ENCODE results near the gene LCLAT1.
"Not testable (repeated sequence)": the region's sequence is repeated elsewhere in the genome, so short reads cannot be mapped to it uniquely, and the experiment has no call there.

Gene LCLAT1

DNA sequence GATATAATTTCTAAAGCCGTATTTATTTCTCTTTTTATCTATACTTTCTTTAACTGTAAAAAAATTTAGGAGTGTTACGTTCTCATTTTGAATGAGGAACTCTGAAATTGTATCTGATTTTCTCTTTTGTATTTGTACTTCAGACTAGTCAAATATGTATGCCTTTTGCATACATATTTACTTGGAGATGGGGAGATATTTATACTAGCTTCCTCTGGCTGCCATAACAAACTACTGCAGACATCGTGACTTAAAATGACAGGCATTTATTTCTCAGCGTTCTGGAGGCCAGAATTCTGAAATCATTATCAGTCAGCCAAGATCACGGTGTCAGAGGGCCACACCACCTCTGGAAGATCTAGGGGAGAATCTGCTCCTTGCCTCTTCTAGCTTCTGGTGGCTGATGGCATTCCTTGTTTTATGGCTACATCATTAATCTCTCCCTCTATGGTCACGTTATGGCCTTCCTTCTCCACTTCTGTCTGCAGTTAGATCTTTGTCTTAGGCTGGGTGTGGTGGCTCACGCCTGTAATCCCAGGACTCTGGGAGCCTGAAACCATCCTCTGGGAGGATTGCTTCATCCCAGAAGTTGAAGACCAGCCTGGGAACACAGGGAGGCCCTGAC lies 8.2 kb downstream of the LCLAT1 start:
- no peak for DNase-seq (ENCODE audit: low spot score)

DNA sequence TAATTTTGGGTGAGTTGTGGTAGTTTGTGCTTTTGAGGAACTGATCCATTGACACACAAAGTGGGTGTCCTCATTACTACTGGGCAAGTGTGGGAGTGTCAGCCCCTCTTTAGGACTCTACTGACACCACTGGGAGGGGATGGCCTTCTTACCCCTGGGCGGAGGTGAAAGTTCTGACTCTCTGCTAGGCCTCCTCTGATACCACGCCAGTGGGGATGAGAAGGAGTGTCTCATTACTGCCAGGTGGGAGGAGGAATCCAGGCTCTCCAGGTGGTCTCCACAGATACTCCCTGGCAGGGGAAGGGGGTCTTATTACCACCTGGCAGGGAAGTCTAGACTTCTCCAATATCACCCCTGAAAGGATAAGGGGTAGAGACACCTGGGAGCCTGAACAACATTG lies 9.1 kb downstream of the LCLAT1 start:
- DNase-seq (ENCODE audit: low spot score), result no peak

DNA sequence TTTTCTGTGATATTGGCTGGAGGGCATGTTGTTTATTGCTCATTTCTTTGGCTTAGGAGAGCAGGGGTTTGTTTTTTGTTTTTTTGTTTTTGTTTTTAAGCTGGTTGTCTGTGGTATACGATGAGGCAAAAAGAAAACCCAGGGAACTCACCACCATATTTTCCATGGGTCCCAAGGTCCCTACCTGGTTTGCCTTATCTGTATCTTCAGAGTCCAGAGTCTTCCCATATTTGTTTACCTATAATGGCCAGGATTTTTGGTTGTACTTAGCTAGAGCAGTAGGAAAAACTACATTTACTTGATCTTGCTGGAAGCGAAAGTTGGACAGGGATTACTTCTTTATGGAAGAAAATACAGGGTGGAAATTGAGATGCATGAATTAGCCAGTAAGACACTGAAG lies 9.5 kb downstream of the LCLAT1 start:
- DNase-seq (ENCODE audit: low spot score), result no peak

DNA sequence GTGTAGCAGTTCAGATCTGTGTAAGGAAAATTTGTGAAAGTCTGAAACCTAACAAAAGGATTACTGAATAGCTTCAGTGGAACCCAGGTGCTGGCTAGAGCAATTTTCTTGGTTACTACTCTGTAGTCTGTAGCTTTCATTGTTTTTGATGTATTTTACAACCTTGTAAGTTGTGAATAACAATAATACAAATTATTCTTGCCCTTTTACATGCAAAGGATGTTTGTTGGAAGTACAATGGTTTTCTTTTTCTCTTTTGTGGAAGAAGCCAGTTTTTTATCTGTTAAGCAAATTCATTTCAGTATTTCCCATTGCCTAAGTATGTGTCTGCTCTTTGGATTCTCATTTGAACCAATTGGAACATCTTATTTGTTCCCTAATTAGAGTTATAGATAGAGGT lies 10.2 kb downstream of the LCLAT1 start:
- DNase-seq (ENCODE audit: low spot score), result no peak

DNA sequence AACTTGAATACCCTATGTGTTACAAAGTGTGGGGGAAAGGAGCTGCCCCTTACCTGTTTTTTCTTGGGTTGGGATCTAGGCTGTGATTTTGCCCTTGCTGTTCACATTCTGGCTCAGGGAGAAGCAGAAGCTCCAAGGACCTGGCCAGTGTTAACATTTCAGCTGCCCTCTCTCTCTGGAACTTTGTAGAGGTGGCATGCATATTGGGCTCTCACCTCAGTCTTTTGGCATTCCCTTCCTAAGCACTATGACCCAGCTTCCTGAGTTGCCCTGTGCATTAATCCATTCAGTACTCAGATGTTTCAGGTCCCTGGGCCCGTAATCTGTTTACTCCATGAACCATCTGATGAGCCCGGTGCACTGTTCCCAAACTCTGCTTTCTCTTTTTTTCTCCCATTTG lies 12.1 kb downstream of the LCLAT1 start:
- no peak for DNase-seq (ENCODE audit: low spot score)

DNA sequence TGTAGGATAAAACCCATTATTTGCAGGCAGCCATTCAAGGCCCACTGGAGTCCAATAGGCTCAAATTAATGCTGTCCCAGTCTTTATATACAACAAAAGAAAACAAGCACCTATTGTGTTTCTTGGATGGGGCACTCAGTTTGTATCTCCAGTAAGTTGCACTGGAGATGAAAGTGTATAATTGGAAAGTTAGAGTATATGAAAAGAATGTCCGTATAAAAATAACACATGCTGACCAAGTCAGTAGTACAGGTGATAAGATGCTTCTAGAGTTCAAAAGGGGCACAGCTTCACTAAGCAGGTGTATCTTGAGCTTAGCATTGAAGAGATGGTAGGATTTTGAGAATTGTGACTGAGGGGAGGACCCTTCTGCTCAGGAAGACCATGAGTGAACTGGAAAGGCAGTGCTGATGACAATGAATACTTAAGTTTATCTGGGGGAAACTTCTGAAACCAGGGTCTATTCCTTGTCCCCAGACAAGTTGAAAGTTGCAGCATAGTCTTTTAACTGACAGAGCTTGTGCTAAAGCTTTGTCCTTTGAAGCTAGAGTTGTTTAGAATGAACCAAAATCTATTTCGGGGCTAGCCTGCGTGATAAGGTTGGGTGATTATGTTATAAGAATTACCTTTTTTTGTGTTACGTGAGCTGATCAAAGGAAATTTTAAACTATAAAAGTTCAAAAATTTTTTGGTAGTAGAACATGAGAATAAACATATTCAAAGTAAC lies 15.2 kb downstream of the LCLAT1 start:
- DNase-seq (ENCODE audit: low spot score), result no peak

DNA sequence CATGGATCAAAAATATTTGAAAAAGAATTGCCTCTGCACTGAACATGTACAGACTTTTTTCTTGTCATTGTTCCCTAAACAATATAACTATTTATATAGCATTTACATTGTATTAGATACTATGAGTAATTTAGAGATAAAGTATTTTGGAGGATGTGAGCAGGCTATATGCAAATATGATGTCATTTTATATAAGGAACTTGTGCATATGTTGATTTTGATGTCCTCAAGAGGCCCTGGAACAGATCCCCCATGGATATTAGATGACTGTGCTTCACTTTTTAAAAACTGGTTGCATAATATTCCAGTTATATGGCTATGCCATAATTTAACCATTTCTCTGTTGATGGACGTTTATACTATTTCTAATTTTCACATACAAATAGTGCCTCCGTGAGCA lies 16.5 kb downstream of the LCLAT1 start:
- no peak for DNase-seq (ENCODE audit: low spot score)

DNA sequence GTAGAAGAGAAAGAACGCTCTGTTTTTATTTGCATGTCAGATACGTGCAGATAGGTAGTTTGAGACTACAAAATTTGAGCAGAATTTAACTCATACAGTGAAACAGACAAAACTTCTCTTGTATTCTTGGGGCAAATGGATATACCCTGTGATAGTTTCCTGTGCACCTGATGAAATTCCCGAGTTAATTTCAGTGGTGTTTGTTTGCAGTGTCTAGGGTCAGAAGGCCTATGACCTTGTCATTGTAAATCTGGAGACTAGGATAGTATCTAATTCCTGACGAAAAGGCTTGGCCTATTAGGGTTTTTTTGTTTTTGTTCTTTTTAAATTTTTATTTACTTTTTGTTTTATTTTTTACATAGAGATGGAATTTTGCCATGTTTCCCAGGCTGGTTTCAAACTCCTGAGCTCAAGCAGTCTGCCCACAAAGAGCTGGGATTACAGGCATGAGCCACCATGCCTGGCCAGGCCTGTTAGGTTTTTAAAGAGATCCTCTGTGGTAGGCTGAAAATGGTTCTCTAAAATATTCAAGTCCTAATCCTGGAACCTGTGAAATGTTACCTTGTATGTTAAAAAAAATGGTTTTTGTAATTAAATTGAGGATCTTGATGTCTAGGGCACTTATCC lies 17.6 kb downstream of the LCLAT1 start:
- DNase-seq (ENCODE audit: low spot score), result no peak

DNA sequence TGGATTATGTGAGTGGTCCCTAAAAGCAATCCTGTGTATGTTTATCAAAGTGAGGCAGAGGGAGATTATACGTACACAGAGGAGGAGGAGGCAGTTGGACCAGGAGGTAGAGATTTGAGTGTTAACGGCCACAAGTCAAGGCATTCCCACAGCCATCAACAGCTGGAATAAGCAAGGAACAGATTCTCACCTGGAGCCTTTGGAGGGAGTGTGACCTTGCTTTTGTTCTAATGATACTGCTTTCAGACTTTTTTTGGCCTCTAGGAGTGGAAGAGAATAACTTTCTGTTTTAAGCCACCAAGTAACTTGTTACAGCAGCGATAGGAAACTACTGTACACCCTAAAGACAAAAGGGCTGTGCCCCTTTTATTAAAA lies 18.1 kb downstream of the LCLAT1 start:
- DNase-seq (ENCODE audit: low spot score), result peak; percentile 7

DNA sequence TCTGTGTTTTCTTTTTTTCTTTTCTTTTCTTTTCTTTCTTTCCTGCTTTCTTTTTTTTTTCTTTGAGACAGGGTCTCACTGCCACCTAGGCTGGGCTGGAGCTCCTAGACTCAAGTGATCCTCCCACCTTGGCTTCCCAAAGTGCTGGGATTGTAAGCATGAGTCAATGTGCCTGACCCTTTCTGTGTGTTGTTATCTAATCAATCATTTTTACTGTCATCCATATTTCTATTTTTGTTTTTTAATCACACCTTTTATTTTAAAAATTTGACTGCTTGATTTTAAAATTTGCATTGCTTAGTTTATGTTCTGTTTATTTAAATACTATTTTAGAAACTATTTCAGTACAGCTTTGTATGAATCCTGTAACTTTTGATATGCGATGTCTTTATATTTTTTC lies 19.2 kb downstream of the LCLAT1 start:
- no peak for DNase-seq (ENCODE audit: low spot score)

DNA sequence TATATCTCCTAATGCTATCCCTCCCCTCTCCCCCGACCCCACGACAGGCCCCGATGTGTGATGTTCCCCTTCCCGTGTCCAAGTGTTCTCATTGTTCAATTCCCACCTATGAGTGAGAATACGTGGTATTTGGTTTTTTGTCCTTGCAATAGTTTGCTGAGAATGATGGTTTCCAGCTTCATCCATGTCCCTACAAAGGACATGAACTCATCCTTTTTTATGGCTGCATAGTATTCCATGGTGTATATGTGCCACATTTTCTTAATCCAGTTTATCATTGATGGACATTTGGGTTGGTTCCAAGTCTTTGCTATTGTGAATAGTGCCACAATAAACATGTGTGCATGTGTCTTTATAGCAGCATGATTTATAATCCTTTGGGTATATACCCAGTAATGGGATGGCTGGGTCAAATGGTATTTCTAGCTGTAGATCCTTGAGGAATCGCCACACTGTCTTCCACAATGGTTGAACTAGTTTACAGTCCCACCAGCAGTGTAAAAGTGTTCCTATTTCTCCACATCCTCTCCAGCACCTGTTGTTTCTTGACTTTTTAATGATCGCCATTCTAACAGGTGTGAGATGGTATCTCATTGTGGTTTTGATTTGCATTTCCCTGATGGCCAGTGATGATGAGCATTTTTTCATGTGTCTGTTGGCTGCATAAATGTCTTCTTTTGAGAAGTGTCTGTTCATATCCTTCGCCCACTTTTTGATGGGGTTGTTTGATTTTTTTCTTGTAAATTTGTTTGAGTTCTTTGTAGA lies 20.2 kb downstream of the LCLAT1 start:
- not testable (repeated sequence) for DNase-seq (ENCODE audit: low spot score)

DNA sequence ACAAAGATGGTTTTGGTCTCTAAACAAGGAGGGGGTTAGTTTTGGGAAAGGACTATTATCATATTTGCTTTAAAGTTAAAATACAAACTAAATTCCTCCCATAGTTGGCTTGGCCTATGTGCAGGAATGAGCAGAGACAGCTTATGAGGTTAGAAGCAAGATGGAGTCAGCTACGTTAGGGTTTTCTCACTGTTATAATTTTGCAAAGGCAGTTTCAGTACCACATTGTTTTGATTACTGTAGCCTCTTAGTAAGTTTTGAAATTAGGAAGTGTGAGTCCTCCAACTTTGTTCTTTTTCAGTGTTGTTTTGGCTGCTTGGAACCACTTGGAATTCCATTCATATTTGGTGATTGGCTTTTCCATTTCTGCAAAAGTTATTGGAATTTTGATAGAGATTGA lies 23.4 kb downstream of the LCLAT1 start:
- no peak for DNase-seq (ENCODE audit: low spot score)

DNA sequence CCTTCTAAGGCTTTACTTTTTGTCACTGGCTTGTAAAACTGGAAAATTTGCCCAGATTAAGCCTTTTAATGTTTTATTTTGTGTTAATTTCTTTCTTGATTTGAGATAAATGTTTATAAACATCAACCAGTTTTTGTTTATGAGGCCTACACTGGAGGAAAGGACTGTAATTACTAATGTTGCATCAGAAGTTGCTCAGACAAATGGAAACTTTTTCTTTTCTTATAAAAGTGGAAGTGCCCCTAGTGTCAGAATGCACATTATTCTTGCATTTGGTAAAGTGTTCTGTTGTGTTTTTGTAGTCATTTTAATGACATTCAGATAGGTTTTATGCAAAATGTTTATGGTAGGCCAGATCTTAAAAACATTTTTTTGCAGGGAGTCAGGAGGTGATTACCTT lies 25.3 kb downstream of the LCLAT1 start:
- DNase-seq (ENCODE audit: low spot score), result peak; percentile 35

DNA sequence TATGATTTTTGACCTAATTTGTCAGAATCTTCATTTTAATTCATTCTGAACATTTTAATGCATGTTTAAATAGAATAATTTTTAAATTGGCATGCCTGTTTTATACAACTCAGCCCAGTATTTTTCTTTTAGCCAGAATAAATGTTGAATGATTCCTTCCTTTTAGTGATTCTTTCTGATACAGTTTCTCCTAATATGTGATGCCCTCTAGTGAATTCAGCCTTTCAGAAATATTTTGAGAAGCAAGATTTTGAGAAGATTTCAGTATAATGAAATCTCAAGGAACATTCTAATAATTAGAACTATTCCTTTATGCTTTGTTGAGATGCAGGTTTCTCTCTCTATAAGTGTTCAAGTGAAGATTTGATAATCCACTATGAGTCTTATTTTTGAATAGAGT lies 28.5 kb downstream of the LCLAT1 start:
- DNase-seq (ENCODE audit: low spot score), result no peak

DNA sequence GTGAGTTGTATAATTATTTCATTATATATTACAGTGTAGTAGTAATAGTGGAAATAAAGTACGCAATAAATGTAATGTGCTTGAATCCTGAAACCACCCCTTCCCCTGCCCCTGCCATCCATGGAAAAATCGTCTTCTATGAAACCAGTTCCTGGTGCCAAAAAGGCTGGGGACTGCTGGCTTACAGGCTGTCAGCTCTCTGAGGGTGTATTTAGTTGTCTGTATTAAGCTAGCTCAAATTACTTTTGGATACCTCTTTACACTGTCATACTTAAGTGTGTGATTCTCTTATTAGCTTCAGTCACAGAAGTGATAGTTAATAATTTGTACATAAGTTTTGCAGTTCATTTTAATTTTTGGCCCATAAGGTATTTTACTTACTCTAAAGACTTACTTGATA lies 29.6 kb downstream of the LCLAT1 start:
- DNase-seq (ENCODE audit: low spot score), result no peak

DNA sequence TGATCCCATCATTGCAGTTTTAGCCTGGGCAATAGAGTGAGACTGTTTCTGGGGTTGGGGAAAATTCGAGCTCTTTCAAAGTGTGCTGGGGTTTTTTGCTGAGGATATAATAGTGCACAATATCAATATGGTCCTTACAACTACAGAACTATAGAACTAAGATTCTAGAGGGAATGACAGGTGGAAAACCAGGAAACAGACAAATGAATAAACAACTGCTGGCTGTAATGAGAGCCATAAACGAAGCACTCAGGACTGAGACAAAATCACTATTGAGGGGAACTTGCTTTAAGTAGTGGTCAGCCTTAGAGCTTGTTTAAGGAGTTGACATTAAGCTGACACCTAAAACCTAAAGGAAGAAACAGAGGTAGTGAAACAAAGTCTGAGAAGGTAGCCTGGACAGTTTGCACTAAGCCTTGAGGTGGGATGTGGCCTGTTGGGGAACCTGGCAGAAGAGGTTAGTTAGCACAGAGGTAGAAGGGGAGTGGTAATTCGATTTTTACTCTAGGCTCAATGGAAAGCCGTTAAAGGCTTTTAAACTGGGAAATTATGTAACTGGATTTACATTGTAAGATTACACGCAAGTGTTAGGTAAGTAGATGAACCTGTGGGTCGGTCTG lies 33.8 kb downstream of the LCLAT1 start:
- DNase-seq (ENCODE audit: low spot score), result no peak

DNA sequence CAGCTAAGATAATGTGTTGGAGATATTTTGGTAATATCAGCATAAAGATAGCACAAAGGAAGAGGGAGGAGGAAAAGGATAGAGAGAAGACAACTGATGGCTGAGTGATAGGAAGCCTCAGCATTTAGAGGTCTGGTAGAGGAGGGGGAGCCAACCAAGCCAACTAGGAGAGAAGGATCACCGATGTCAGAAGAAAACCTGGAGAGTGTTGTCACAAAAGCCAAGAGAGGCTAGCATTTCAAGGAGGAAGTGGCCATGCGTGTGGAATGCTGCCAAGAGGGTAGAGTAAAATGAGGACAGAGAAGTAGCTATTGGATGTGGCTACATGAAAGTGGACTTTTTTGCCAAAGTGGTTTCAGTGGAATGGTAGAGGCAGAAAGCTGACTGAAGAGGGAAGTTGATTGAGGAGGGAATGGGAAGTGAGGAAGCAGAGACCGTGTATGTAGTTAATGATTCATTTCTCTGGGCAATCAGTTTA lies 34.3 kb downstream of the LCLAT1 start:
- DNase-seq (ENCODE audit: low spot score), result no peak

DNA sequence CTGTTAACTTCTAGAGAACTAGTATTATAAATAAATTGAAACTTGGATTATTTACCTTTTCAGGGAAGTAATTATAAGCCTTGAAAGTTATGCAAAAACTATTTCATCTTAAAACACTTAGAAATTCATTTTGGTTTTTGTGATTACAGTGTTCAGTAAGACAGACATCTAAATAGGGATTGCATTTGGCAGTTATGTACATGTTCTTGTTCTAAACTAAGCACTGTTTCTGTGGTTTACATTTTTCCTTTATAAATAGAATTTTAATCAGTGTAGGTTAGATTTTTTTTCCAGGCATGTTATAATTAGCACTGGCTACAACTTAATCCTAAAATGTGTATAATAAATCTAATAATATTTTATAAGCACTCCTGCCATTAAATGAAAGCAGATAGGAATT lies 35.0 kb downstream of the LCLAT1 start:
- no peak for DNase-seq (ENCODE audit: low spot score)

DNA sequence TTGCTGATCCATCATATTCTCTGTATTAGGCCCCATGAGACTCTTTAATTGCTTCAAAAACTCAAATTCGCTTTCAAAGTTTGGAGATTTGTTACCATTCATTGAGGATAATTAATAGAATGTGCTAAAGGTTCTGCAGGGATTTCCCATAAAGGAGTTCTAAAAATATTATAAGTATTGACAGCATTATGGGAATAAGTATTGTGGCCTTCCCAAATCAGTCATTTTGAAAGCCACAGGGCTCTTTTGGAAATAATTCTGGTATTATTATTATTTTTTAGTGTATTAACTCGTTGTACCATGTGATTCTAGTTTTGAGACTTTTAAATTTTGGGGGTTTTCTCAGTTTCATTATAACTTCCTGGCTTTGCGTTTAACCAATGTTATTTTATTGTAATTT lies 37.1 kb downstream of the LCLAT1 start:
- no peak for DNase-seq (ENCODE audit: low spot score)

DNA sequence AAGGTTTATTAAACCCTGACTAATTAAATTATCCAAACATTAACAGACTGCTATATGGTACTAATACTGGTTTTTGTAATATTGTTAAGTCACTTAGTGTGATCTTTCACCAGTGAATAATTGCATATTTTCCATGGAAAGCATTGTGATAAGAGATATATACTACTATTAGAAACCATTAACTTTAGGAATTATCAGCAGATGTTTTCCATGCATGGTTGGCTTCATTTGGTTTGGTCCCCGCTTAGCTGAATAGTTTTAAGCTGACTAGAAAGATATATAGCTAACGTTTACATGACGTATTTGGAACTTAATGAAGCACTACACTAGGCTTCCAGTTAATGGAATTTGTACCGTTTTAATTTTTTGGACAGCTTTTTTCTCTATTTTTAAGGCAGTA lies 37.9 kb downstream of the LCLAT1 start:
- no peak for DNase-seq (ENCODE audit: low spot score)

DNA sequence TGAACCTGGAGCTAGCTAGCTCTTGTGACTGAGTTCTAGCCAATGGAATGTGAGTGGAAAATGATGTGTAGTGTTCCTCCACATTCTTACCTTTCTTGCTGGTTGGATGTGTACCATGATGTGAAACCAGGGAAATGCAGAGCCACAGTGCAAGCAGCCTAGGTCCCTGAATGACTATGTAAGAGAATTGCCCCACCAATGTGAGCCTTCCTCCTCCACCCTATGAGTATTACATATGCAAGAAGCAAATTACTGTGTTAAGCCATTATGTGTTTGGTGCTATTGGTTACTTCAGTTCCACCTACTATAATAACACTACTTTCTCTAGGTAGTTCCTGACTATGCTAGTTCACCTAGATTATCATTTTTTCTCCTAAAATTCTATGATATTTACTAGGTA lies 39.6 kb downstream of the LCLAT1 start:
- DNase-seq (ENCODE audit: low spot score), result no peak

DNA sequence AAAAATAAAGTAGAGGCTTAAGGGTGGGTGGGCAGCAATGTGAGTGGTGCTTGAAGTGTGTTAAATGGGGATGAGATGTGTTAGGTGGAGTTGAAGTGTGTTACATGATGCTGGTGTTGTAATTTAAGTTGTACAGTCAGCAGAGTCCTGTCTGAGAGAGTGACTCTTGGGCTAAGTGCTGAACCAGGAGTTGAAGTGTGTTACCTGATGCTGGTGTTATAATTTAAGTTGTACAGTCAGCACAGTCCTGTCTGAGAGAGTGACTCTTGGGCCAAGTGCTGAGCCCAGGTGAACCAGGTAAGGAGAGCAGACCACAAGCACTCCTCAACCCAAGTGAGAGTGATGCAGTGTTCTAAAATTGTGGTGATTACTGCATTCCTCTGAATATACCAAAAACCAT lies 40.6 kb downstream of the LCLAT1 start:
- DNase-seq (ENCODE audit: low spot score), result no peak
